ENCODE data around the gene MED10.

The MED10 gene

DNA sequence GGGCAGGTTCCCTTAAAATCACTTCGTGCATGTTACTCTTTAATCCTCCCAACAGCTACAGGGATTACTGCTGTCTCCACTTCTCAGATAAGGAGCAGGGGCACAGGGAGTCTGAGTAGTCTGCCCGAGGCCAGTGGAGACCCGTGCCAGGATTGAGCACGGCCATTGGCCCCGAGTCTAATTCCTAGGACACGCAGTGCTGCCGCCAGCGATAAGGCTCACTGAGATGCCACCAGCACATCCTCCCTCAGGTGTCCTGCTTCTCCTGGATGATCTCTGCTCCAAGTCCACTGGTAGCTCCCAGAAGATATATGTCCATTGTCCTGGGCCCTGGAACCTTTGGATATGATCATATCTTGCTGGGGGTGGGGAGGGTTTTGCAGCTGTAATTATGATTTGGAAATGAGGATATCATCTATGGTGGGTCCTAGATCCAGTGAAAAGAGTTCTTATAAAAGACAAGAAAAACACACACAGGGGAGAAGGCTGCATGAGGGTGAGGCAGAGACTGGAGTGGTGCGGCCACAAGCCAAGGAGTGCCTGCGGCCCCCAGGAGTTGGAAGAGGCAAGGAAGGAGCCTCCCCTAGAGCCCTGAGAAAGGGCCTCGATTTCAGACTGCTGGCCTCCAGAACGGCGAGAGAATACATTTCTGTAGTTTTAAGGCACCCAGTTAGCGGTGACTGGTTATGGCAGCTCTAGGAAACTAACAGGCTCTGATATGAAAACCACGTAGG, 19.4 kb upstream of the MED10 start (continued):
- TF ChIP-seq, protein P1, sequence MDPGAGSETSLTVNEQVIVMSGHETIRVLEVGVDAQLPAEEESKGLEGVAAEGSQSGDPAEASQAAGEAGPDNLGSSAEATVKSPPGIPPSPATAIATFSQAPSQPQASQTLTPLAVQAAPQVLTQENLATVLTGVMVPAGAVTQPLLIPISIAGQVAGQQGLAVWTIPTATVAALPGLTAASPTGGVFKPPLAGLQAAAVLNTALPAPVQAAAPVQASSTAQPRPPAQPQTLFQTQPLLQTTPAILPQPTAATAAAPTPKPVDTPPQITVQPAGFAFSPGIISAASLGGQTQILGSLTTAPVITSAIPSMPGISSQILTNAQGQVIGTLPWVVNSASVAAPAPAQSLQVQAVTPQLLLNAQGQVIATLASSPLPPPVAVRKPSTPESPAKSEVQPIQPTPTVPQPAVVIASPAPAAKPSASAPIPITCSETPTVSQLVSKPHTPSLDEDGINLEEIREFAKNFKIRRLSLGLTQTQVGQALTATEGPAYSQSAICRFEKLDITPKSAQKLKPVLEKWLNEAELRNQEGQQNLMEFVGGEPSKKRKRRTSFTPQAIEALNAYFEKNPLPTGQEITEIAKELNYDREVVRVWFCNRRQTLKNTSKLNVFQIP (CRISPR knock-in tag; IDR thresholded peaks at IDR 0.05; ENCODE audit: borderline replicate concordance, low read depth): no peak
- TF ChIP-seq PPARA (CRISPR knock-in tag; IDR thresholded peaks at IDR 0.05; ENCODE audit: borderline replicate concordance): no peak
- no peak for TF ChIP-seq BACH2 (CRISPR knock-in tag; IDR thresholded peaks at IDR 0.05; ENCODE audit: borderline replicate concordance)
- TF ChIP-seq, protein P2, sequence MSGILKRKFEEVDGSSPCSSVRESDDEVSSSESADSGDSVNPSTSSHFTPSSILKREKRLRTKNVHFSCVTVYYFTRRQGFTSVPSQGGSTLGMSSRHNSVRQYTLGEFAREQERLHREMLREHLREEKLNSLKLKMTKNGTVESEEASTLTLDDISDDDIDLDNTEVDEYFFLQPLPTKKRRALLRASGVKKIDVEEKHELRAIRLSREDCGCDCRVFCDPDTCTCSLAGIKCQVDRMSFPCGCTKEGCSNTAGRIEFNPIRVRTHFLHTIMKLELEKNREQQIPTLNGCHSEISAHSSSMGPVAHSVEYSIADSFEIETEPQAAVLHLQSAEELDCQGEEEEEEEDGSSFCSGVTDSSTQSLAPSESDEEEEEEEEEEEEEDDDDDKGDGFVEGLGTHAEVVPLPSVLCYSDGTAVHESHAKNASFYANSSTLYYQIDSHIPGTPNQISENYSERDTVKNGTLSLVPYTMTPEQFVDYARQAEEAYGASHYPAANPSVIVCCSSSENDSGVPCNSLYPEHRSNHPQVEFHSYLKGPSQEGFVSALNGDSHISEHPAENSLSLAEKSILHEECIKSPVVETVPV (CRISPR knock-in tag; IDR thresholded peaks at IDR 0.05): no peak

DNA sequence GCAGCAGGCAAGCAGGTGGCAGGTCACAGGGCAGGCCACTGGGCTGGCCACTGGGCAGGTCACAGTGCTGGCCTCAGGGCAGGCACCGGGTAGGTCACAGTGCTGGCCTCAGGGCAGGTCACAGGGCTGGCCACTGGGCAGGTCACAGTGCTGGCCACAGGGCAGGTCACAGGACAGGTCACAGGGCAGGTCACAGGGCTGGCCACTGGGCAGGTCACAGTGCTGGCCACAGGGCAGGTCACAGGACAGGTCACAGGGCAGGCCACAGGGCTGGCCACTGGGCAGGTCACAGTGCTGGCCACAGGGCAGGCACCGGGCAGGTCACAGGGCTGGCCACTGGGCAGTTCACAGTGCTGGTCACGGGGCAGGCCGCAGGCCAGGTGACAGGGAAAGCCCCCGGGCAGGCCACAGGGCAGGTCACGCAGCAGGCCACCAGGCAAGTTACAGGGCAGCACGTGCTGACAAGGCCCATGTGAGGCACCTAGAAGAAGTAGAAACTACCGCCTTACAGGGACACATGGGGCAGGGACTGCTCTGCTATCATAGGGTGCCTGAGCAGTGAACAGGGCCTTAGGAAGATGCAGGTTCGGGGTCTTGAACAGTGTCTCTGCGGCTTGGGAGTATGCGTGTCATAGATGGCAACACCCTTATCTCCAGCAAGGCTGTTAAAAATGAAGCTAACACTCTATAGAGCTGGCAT, 18.6 kb upstream of the MED10 start:
- no peak for ATAC-seq
- TF ChIP-seq, protein P3, sequence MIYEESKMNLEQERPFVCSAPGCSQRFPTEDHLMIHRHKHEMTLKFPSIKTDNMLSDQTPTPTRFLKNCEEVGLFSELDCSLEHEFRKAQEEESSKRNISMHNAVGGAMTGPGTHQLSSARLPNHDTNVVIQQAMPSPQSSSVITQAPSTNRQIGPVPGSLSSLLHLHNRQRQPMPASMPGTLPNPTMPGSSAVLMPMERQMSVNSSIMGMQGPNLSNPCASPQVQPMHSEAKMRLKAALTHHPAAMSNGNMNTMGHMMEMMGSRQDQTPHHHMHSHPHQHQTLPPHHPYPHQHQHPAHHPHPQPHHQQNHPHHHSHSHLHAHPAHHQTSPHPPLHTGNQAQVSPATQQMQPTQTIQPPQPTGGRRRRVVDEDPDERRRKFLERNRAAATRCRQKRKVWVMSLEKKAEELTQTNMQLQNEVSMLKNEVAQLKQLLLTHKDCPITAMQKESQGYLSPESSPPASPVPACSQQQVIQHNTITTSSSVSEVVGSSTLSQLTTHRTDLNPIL (CRISPR knock-in tag; IDR thresholded peaks at IDR 0.05; ENCODE audit: low read depth): no peak
- TF ChIP-seq ISL1 (CRISPR knock-in tag; IDR thresholded peaks at IDR 0.05) (no peak), ARNTL (CRISPR knock-in tag; IDR thresholded peaks at IDR 0.05; ENCODE audit: borderline replicate concordance, low read depth) (no peak), ZFP30 (CRISPR knock-in tag; IDR thresholded peaks at IDR 0.05) (no peak)
- TF ChIP-seq, protein P2 (CRISPR knock-in tag; IDR thresholded peaks at IDR 0.05): no peak
- TF ChIP-seq, protein P4, sequence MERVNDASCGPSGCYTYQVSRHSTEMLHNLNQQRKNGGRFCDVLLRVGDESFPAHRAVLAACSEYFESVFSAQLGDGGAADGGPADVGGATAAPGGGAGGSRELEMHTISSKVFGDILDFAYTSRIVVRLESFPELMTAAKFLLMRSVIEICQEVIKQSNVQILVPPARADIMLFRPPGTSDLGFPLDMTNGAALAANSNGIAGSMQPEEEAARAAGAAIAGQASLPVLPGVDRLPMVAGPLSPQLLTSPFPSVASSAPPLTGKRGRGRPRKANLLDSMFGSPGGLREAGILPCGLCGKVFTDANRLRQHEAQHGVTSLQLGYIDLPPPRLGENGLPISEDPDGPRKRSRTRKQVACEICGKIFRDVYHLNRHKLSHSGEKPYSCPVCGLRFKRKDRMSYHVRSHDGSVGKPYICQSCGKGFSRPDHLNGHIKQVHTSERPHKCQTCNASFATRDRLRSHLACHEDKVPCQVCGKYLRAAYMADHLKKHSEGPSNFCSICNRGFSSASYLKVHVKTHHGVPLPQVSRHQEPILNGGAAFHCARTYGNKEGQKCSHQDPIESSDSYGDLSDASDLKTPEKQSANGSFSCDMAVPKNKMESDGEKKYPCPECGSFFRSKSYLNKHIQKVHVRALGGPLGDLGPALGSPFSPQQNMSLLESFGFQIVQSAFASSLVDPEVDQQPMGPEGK (CRISPR knock-in tag; IDR thresholded peaks at IDR 0.05; ENCODE audit: borderline replicate concordance): no peak

DNA sequence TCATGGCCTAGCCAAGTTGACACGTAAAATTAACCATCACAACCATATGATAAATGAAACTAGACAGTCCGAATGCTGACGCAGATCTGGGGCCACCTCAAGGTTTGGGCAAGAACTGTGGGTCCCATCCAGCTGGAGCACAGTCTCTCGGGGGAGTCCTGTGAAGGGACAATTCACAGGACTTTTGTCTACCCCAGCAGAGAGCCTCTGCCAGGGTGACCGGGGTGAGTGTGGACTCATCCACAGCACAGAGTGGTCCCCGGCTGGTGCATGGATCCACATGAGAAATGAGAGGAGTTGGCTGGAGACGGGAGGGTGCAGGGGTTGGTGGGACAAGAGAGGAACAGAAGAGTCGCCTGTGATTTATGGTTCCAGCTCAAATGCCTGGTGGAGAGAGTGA, 17.7 kb upstream of the MED10 start:
- no peak for TF ChIP-seq ARNTL (CRISPR knock-in tag; IDR thresholded peaks at IDR 0.05; ENCODE audit: borderline replicate concordance, low read depth)
- TF ChIP-seq TOX (CRISPR knock-in tag; IDR thresholded peaks at IDR 0.05; ENCODE audit: borderline replicate concordance): no peak
- no peak for TF ChIP-seq ISL1 (CRISPR knock-in tag; IDR thresholded peaks at IDR 0.05)
- no peak for TF ChIP-seq TCF4 (CRISPR knock-in tag; IDR thresholded peaks at IDR 0.05; ENCODE audit: borderline replicate concordance)
- TF ChIP-seq ZC3H10 (CRISPR knock-in tag; IDR thresholded peaks at IDR 0.05): no peak
- TF ChIP-seq GLIS3 (CRISPR knock-in tag; IDR thresholded peaks at IDR 0.05): no peak
- ATAC-seq: no peak

DNA sequence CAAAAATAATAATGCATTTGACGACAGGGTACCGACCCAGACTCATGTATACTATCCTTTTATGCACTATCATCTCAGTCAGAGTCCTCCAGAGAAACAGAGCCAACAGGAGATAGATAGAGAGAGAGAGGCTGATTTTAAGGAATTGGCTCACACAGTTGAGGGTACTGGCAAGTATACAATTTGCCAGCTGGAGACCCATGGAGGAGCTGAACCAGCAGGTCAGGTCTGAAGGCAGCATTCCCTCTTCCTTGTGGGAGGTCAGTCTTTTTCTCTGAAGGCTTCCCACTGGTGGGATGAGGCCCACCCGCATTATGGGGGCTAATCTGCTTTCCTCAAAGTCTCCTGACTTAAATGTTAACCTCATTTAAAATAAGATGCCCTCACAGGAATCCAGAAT, 17.3 kb upstream of the MED10 start:
- TF ChIP-seq RARB (CRISPR knock-in tag; IDR thresholded peaks at IDR 0.05) (no peak), ZNF70 (CRISPR knock-in tag; IDR thresholded peaks at IDR 0.05) (no peak), TCF4 (CRISPR knock-in tag; IDR thresholded peaks at IDR 0.05; ENCODE audit: borderline replicate concordance) (no peak)
- ATAC-seq: no peak

DNA sequence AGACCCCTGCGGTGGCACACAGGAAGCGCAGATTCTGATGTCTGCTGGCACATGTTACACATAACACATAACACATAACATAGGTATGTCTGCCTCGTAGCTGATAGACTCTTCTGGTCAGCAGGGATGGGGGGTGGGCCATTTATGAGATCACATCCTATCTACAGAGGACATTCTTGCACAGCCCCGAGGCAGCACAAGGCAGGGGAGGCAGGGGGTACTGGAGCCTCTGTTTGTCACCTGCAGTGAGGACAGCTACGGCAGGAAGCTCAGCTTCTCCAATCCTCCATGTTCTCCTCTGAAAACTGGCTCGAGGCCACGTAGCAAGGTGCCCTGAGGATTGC, 16.7 kb upstream of the MED10 start:
- no peak for ATAC-seq
- TF ChIP-seq ISL1 (CRISPR knock-in tag; IDR thresholded peaks at IDR 0.05) (no peak), RARB (CRISPR knock-in tag; IDR thresholded peaks at IDR 0.05) (no peak), BACH2 (CRISPR knock-in tag; IDR thresholded peaks at IDR 0.05; ENCODE audit: borderline replicate concordance) (no peak)
- TF ChIP-seq, protein P5, sequence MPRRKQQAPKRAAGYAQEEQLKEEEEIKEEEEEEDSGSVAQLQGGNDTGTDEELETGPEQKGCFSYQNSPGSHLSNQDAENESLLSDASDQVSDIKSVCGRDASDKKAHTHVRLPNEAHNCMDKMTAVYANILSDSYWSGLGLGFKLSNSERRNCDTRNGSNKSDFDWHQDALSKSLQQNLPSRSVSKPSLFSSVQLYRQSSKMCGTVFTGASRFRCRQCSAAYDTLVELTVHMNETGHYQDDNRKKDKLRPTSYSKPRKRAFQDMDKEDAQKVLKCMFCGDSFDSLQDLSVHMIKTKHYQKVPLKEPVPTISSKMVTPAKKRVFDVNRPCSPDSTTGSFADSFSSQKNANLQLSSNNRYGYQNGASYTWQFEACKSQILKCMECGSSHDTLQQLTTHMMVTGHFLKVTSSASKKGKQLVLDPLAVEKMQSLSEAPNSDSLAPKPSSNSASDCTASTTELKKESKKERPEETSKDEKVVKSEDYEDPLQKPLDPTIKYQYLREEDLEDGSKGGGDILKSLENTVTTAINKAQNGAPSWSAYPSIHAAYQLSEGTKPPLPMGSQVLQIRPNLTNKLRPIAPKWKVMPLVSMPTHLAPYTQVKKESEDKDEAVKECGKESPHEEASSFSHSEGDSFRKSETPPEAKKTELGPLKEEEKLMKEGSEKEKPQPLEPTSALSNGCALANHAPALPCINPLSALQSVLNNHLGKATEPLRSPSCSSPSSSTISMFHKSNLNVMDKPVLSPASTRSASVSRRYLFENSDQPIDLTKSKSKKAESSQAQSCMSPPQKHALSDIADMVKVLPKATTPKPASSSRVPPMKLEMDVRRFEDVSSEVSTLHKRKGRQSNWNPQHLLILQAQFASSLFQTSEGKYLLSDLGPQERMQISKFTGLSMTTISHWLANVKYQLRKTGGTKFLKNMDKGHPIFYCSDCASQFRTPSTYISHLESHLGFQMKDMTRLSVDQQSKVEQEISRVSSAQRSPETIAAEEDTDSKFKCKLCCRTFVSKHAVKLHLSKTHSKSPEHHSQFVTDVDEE (CRISPR knock-in tag; IDR thresholded peaks at IDR 0.05): no peak
- TF ChIP-seq, protein P4 (CRISPR knock-in tag; IDR thresholded peaks at IDR 0.05; ENCODE audit: borderline replicate concordance): no peak
